Glutamatergic neuron (in vitro differentiated cells): ENCODE measurements around the gene CCT5. TPM values are rescaled to one million over a fixed set of nuclear protein-coding genes. Genes with fewer than 3 reads are reported as not detected.

Experiments used
- DNase-seq: peaks from one replicate; pipeline ENCODE4 v3.0.0; 2022
- H3K27ac Mint-ChIP-seq: one replicate; pipeline ENCODE4 v1.8.0; 2020; ENCODE audit warnings: mild to moderate bottlenecking, mixed read lengths, inconsistent platforms; ENCODE audit not compliant: unreplicated experiment
- H3K27me3 Mint-ChIP-seq: one replicate; pipeline ENCODE4 v1.8.0; 2020; ENCODE audit warnings: mild to moderate bottlenecking, moderate library complexity, mixed read lengths, inconsistent platforms; ENCODE audit not compliant: unreplicated experiment
- H3K36me3 Mint-ChIP-seq: one replicate; pipeline ENCODE4 v1.8.0; 2020; ENCODE audit warnings: mild to moderate bottlenecking, mixed read lengths, inconsistent platforms; ENCODE audit not compliant: unreplicated experiment
- H3K4me1 Mint-ChIP-seq: one replicate; pipeline ENCODE4 v1.8.0; 2020; ENCODE audit warnings: mild to moderate bottlenecking, low read depth, mixed read lengths, inconsistent platforms; ENCODE audit not compliant: unreplicated experiment
- H3K4me3 Mint-ChIP-seq: one replicate; pipeline ENCODE4 v1.8.0; 2020; ENCODE audit warnings: mild to moderate bottlenecking, mixed read lengths, inconsistent platforms; ENCODE audit not compliant: unreplicated experiment
- H3K9me3 Mint-ChIP-seq: one replicate; pipeline ENCODE4 v1.8.0; 2020; ENCODE audit warnings: mild to moderate bottlenecking, moderate library complexity, mixed read lengths, inconsistent platforms; ENCODE audit not compliant: unreplicated experiment
- CTCF ChIP-seq: fragments of 200-600 bp; sonication (generic); IDR thresholded peaks from one replicate; pipeline ENCODE4 v1.5.0; 2021; ENCODE audit not compliant: partially characterized antibody, unreplicated experiment
- total RNA-seq: library from RNA; stranded (reverse); fragmentation: NEBNext Ultra II Directional; extraction: Animal tissue kit (Norgen Biotek cat#: 25700); gene quantifications from one replicate; pipeline ENCODE4 v1.2.1, GENCODE V29; 2021; ENCODE audit not compliant: unreplicated experiment

The CCT5 gene
- total RNA-seq, 1 donor from 2014 or later, result 284 TPM

- no peak for TF ChIP-seq CTCF
- Mint-ChIP-seq H3K36me3 (no peaks in the 10 kb centered on the region), H3K4me3 (no peak overlapping the region), H3K4me1 (peaks cover 2% of the 10 kb centered on the region), H3K9me3 (peaks cover 2% of the 10 kb centered on the region), H3K27me3 (no peaks in the 10 kb centered on the region), H3K27ac (no peak overlapping the region)
- DNase-seq, result no peak
Measured at GRCh38 chr5:10265245-10266109, 15.4 kb downstream of the CCT5 start.

DNA sequence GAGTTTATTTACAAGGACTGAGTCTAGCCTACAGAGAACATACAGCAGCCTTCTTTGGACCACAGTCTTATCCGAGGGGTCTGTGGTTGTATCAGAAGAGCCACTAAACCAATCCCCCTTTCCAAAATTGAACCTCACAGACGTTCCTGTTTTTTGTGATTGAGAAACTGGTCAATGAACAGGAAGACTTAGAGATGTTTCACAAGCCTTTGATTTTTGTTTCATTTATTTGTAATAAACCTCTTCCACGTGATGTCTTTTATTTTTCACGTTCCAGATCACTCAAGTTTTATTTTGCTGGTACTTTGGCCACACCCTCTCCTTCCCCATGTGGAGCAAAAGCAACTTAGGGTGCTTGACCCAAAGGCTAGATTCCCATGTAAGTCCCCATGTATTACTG lies 16.1 kb downstream of the CCT5 start:
- Mint-ChIP-seq H3K4me1 (peaks cover 2% of the 10 kb centered on the region), H3K36me3 (no peaks in the 10 kb centered on the region), H3K4me3 (no peak overlapping the region), H3K9me3 (peaks cover 2% of the 10 kb centered on the region), H3K27ac (no peak overlapping the region), H3K27me3 (peaks cover 3% of the 10 kb centered on the region)
- TF ChIP-seq CTCF, result no peak
- DNase-seq, result no peak

GRCh38 chr5:10266839-10267238 lies 16.8 kb downstream of the CCT5 start:
- no peaks in the 10 kb centered on the region for H3K36me3 Mint-ChIP-seq
- H3K27ac Mint-ChIP-seq, result no peak overlapping the region
- no peak for TF ChIP-seq CTCF
- DNase-seq, result no peak
- H3K4me1 Mint-ChIP-seq, result peaks cover 2% of the 10 kb centered on the region
- peaks cover 3% of the 10 kb centered on the region for H3K27me3 Mint-ChIP-seq
- no peak overlapping the region for H3K4me3 Mint-ChIP-seq
- H3K9me3 Mint-ChIP-seq, result peaks cover 3% of the 10 kb centered on the region

GRCh38 chr5:10268100-10268499 lies 18.0 kb downstream of the CCT5 start:
- Mint-ChIP-seq H3K27me3 (peaks cover 3% of the 10 kb centered on the region), H3K9me3 (peaks cover 3% of the 10 kb centered on the region), H3K27ac (no peak overlapping the region), H3K4me1 (peaks cover 9% of the 10 kb centered on the region), H3K36me3 (no peaks in the 10 kb centered on the region), H3K4me3 (no peak overlapping the region)
- no peak for TF ChIP-seq CTCF
- no peak for DNase-seq
